IPS-11a (cell line): ENCODE results near the gene SYCE3.
"Not testable (repeated sequence)": the region's sequence is repeated elsewhere in the genome, so short reads cannot be mapped to it uniquely, and the experiment has no call there.

Source experiments
- H3K4me3 ChIP-seq: one replicate; pipeline ENCODE4 v1.5.1; 2013; ENCODE audit warnings: low read depth, low read length, control low read depth

Gene SYCE3

DNA sequence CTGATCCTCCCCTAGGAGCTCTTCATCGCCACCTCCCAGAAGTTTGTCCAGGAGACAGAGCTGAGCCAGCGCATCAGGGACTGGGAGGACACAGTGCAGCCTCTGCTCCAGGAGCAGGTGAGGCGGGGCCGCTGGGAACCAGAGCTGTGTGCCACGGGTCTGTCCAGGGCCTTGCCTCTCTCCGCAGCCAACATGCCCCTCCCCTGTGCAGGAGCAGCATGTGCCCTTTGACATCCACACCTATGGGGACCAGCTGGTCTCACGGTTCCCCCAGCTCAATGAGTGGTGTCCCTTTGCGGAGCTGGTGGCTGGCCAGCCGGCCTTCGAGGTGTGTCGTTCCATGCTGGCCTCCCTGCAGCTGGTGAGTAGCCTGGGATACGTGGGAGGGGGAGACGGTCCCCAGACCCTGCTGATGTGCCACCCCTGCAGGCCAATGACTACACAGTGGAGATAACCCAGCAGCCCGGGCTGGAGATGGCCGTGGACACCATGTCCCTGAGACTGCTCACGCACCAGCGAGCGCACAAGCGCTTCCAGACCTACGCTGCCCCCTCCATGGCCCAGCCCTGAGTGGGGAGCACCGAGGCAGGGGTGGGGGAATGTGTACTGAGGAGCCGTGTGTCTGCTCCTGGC is 39.8 kb downstream of the SYCE3 start:
- no peak overlapping the region for H3K4me3 ChIP-seq

DNA sequence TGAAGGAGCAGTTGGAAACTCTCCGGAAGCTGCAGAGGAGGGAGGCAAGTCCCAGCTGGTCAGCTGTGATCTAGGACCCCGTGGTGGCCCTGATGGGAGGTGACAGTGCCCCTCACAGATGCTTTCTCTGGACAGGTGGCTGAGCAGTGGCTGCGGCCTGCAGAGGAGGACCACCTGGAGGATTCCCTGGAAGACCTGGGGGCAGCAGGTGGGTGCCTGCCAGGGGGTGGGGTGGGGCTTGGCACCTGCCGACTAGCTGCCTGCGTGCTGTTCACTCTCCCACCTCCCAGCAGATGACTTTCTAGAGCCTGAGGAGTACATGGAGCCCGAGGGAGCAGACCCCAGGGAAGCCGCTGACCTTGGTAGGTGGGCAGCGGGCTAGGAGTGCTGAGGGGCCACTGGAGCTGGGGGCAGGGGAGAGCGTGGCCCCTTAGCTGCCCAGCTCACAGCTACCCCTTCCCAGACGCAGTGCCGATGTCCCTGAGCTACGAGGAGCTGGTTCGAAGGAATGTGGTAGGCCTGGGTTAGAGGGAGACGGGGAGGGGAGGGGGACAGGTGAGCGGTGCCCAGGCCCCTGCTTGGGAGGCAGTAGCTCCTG is 40.4 kb downstream of the SYCE3 start:
- H3K4me3 ChIP-seq = no peak overlapping the region

DNA sequence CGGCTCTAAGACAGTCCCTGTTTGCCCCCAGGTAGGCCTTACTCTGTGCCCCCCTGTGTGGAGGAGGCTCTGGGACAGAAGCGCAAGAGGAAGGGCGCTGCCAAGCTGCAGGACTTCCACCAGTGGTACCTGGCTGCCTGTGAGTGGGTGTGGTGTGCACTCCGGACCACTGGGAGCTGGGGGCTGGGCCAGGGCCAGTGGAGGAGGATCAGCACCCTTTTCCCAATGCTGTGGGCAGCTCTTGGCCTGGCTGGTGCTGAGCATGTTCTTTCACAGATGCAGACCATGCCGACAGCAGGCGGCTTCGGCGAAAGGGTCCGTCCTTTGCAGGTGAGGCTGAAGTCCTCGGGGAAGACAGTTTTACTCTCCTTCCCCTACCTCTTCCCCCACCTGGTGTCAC is 41.0 kb downstream of the SYCE3 start:
- H3K4me3 ChIP-seq = no peak overlapping the region

DNA sequence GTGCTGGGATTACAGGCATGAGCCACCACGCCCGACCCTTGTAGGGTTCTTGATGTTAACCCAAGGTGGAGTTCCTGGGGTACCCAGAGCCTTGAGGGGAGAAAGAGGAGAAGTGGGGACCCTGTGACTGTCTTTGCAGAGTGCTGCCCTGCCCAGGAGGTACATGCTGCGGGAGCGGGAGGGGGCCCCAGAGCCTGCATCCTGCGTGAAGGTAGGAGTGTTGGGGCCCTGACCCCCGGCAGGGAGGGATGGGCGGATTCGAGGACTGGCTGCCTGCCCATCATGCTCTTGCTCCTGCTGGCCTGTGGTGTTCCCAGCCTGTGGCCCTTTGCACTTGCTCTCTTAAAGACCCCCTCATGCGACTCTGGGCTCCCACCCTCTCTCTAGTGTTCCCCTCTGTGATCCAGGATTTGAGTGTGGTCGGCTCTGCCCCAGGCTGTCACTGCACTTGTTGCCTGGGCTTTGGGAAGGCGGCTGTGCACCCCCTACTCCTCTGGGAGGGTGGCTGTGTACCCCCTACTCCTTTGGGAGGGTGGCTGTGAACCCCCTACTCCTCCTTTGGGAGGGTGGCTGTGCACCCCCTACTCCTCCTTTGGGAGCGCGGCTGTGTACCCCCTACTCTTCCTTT is 41.8 kb downstream of the SYCE3 start:
- H3K4me3 ChIP-seq = no peak overlapping the region

DNA sequence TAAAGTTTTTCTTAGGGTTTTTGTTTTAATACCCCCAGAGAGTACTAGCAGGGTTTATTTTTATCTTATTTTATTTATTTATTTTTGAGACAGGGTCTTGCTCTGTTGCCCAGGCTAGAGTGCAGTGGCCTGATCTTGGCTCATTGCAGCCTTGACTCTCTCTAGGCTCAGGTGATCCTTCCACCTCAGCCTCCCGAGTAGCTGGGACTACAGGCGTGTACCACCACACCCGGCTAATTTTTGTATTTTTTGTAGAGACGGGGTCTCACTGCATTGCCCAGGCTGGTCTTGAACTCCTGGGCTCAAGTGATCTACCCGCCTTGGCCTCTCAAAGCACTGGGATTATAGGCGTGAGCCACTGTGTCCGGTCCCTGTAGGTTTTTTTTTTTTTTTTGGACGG is 42.5 kb downstream of the SYCE3 start:
- not testable (repeated sequence) for H3K4me3 ChIP-seq

DNA sequence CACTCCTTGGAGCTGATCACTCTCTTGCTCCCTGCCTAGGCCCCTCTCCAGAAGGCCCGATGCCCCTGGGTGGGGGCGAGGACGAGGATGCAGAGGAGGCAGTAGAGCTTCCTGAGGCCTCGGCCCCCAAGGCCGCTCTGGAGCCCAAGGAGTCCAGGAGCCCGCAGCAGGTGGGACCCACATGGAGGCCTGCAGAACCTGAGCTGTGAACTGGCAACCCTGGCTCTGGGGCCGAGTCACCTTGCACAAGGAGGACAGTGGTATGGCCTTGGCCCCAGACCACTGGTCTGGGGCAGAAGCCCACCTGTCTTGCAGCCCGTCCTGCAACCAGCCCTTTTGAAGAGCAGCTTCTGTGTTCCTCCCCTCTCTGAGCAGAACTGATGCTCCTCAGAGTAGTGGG is 43.6 kb downstream of the SYCE3 start:
- no peak overlapping the region for H3K4me3 ChIP-seq

DNA sequence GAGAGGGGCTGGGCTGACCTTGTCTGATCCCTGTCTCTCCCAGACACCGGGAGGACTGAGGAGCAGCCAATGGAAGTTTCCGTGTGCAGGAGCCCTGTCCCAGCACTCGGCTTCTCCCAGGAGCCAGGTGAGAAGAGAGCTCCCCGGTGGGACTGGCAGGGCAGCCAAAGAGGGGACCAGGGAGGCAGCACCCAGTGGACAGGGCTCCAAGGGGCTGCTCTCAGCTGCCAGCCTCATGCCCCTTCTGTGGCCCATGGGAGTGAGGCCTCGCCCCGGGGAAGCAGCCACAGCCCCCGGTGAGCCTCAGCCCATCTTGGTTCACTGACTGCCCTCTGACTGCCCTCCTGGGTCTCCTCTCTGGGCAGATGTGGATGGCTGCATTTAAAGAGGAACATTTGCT is 44.1 kb downstream of the SYCE3 start:
- no peak overlapping the region for H3K4me3 ChIP-seq

DNA sequence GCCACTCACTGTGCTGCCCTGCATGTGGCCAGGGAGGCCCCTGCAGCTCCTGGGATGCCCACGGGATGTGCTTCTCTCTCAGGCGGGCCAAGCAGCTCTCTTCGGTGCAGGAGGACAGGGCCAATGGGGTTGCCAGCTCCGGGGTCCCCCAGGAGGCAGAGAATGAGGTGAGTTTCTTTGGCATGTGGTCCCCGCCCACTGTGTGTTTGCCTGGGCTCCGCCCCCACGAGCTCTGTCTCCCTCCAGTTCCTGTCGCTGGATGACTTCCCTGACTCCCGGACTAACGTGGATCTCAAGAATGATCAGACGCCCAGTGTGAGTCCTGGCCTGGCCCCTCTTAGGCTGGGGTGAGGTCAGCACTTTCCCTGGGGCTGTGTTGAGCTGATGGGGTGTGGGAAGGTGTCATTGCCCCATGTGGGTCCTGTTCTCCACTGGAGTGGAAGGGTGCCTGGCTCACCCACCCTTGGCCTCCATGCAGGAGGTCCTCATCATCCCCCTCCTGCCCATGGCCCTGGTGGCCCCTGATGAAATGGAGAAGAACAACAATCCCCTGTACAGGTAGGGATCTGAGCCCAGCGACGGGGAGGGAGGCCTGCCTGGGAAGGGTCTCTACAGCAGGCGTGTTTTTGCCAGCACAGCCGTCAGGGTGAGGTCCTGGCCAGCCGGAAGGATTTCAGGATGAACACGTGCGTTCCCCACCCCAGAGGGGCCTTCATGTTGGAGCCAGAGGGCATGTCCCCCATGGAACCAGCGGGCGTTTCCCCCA is 45.0 kb downstream of the SYCE3 start:
- no peak overlapping the region for H3K4me3 ChIP-seq

DNA sequence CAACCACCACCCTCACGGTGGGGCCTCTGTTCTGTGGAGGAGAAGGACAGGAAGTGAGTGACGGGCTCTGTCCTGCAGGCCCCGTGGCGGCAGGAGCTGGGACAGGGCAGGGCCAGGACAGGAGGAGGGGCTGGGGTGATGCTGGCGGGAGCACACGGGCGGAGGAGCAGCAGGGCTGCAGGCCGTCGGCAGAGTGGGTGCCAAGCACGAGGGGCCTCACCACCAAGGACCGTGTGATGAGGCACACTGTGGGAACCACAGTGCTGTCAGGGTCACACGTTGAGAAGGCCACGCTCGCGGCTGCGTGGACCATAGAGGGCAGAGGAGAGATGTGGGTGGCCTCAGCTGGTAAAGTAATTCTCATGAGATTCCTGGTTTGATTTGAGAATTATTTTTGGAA is 45.8 kb downstream of the SYCE3 start:
- no peak overlapping the region for H3K4me3 ChIP-seq

DNA sequence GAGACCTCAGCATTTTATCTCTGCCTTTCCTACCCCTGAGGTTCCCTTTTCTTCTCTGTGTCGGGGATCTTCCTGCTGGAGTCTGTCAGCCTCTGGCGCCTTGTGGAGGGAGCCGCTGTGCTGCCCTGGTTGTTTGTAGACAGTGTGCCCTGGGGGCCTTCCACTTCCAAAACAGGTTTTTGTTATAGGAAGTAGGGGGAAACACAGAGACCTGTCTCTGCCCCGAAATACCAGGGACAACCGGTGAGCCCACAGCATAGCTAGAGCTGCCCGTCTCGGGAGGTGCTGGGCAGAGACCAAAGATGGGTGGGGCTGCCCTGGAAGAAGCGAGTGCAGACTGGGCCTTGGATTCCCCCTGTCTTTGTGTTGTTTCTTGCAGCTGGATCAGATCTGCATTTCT is 46.7 kb downstream of the SYCE3 start:
- no peak overlapping the region for H3K4me3 ChIP-seq

DNA sequence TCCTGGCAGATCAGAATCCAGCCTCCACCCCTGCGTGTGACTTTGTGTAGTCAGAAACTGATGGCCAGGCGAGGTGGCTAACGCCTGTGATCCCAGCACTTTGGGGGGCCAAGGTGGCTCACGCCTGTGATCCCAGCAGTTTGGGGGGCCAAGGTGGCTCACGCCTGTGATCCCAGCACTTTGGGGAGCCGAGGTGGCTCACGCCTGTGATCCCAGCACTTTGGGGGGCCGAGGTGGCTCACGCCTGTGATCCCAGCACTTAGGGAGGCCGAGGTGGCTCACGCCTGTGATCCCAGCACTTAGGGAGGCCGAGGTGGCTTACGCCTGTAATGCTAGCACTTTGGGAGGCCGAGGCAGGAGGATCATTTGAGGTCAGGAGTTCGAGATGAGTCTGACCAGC is 49.5 kb downstream of the SYCE3 start:
- H3K4me3 ChIP-seq = no peak overlapping the region

DNA sequence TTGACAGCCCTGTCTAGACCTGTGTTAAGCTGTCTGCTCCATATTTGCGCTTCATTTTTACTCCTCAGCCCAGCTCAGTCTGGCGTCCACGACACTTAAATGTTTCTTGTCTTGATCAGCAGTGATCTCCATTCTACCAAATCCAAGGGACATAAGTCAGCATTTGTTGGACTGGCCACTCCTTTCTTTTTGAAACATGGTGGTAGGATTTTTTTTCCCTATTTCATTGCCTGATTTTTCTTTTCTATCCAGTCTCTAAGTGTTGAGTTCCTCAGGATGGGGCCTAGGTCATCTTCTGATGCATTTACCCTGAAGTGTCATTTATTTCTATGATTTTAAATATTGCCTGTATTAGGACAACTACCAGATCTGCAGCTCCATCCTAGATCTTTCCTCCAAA is 53.8 kb downstream of the SYCE3 start:
- H3K4me3 ChIP-seq = peak overlapping the region; percentile 94

DNA sequence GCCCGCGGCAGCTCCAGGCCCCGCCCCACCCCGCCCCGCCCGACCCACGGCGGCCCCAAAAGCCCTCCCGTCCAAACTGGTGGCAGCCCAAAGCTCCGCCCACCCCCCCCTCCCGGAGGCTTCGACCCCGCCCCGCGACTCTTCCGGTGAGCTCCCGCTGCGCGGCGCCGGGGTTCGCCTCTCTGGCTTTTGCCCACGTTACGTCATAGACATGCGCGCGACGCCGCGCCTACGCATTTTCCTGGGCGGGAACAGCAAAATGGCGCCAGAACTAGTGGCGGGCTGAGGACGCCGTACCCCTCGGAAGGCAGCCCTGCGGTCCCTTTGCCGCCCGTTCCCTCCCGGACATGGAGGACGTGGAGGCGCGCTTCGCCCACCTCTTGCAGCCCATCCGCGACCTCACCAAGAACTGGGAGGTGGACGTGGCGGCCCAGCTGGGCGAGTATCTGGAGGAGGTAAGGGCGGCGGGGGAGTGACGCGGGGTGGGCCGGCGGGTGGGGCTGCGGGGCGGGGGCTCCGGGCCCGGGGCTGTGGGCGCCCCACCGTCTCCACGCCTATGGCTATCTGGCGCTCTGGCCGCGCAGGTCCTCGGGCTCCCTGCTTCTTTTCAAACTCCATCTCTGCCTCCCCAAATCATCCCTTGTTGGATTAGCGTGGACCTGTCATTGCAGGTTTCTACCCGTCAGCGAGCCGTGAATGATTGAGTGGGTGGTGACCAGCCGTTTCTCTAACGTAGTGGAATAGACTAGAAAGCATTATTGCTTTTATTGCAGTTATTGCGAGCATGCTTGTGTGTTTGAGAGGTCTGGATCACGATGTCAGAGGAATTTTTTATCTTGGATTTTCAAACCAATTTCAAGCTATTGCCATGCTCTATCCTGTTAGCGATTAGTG is 54.5 kb downstream of the SYCE3 start, which contains the start of gene NCAPH2:
NCAPH2 (plus strand) TSS at position 234 of the 894 bp plus-strand sequence; CDS start at position 348, 114 bp downstream.
- peak within 1 kb of the TSS; percentile 94 for H3K4me3 ChIP-seq

DNA sequence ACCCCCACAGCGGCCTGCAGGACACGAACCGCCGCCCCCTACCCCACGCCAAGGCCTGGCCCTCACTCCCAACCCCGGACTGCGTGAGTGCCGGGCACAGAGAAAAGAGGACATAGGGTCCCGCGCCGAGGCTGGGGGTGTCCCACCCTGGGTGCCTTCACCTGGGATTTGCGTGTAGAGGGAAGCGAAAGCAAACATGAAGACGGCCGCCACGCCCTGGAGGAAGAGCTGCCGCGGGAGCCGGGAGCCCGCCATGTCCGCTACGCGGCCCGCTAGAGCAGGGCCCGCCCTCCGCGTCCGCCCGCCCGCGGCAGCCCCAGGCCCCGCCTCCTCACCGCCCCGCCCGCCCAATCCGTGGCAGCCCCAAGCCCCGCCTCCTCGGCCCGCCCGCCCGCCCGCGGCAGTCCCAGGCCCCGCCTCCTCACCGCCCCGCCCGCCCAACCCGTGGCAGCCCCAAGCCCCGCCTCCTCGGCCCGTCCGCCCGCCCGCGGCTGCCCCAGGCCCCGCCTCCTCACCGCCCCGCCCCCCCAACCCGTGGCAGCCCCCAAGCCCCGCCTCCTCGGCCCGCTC is 55.2 kb downstream of the SYCE3 start, which contains the start of gene LMF2:
LMF2 (minus strand) TSS at position 282 of the 570 bp plus-strand sequence; CDS start at position 255, 27 bp downstream.
- peak within 1 kb of the TSS; percentile 94 for H3K4me3 ChIP-seq

DNA sequence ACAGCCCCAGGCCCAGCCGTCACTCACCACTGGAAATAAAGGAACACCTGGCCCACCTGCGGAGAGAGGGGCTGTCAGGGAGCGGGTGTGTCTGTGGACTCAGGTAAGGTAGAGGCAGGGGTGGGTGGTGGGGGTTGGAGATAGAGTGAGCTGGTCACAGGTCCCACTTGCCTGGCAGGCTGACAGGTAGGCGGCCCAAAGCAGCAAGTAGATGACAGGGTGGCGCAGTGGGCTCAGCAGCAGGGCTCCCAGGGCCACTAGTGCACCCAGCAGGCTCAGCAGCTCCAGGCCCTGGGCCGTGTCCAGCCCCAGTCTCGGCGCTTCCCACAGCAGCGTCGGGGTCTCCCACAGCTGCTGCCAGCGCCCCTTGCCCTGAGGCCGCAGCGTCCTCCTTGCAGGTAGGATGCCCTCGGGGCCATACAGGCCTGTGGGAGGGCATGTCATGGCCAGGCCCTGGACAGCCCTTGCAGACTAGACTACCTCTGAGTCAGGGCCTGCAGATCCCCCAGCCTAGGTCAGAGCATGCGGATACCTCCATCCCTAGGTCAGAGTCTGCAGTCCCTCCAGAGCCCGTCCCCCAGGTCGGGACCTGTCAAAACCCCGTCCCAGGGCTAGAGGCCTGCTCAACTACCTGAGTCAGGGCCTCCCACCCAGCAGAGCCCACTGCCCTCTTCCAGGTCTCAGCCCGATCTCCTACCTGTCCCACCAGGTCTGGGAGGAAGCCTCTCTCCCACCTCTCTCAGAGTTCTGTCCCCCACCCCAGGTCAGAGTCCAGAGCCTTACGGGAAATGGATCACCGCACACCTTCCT is 55.9 kb downstream of the SYCE3 start:
- H3K4me3 ChIP-seq = peak overlapping the region; percentile 62

DNA sequence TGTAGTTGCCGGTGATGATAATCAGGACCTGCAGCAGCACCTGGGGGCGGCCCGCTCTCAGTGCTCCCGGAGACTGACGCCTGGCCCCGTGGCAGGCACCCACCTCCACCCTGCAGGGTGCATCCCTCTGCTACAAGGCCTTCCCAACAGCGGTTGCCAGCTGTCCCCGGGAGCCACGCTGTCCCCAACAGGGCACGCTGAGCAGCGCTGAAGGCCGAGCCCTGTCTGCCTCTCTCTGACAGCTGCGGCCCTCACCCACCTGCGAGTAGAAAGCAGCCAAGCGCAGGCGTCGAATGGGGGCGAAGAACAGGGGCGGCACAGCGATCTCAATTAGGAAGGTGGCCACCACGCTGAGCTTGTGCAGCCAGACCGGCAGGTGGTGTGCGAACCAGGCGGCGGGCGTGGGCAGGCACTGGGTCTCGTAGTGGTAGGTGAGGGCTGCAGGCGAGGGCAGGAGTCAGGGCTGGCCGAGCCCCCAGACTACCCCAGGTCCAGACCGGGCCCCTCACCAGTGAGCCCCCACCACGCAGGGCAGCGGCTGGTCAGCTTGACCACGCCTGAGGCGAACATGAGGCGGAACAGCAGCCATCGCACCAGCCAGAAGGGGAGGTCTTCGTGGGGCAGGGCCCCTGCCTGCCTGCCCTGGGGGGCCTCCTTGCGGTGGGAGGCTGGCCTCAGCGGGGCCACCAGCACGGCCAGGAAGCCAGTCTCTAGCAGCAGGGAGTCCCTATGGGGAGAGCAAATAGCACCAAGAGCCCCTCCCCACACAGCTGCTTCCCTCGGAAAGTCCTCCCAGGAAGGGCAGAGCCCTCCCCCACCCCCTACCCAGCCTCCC is 56.7 kb downstream of the SYCE3 start:
- H3K4me3 ChIP-seq = no peak overlapping the region

DNA sequence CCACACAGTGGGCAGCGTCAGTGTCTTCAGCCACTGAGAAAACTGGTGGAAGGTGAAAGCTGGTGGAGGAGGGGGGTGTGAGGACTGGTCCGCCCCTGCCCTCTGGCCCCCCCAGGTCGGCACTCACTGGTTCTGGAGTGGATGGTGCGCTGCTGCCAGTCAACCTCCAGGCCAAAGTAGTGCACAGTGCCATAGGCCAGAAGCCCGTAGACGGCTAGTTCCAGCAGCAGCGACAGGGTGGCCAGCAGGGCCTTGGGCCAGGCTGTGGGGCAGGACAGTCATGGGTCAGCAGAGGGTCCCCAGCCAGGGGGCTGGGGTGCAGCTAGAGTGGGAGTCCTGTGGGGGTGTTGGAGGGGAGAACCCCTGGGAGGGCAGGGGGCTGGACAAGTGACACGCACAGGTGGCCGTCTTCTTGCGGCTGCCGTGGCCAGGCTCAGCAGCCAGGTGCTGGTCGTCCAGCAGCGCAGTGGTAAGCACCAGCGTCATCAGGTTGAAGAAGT is 57.4 kb downstream of the SYCE3 start:
- no peak overlapping the region for H3K4me3 ChIP-seq
